H9 (cell line): Measurements from ENCODE around the gene AK5. TPM values are rescaled to one million over a fixed set of nuclear protein-coding genes. Genes with fewer than 3 reads are reported as not detected.
A peak's percentile ranks its signal among the peaks of the same experiment; 100 is the strongest.

Experiments used
- DNase-seq: peaks from one replicate; pipeline ENCODE4 v3.0.0-alpha.2; 2017
- H2AFZ ChIP-seq: one replicate; pipeline ENCODE4 v1.6.1; 2013; ENCODE audit warnings: mild to moderate bottlenecking, low read length, control low read depth, moderate library complexity
- H2AK5ac ChIP-seq: 2 replicates; pipeline ENCODE4 v1.6.1; 2013; ENCODE audit warnings: low read length, control low read depth, mixed read lengths; ENCODE audit not compliant: insufficient read length
- H2BK120ac ChIP-seq: one replicate; pipeline ENCODE4 v1.6.1; 2013; ENCODE audit warnings: low read depth, mild to moderate bottlenecking, low read length, control low read depth, inconsistent platforms; ENCODE audit not compliant: poor library complexity, severe bottlenecking
- H2BK12ac ChIP-seq: 2 replicates; pipeline ENCODE4 v1.6.1; 2013; ENCODE audit warnings: low read length, control low read depth, mixed read lengths, low read depth; ENCODE audit not compliant: insufficient read length
- H2BK15ac ChIP-seq: 2 replicates; pipeline ENCODE4 v1.6.1; 2013; ENCODE audit warnings: low read depth, low read length, control low read depth
- H2BK20ac ChIP-seq: one replicate; pipeline ENCODE4 v1.6.1; 2013; ENCODE audit warnings: low read depth, mild to moderate bottlenecking, low read length, control low read depth, inconsistent platforms; ENCODE audit not compliant: poor library complexity, severe bottlenecking
- H2BK5ac ChIP-seq: 2 replicates; pipeline ENCODE4 v1.6.1; 2013; ENCODE audit warnings: low read length, control low read depth, mixed read lengths; ENCODE audit not compliant: insufficient read length
- H3K14ac ChIP-seq: 2 replicates; pipeline ENCODE4 v1.6.1; 2013; ENCODE audit warnings: low read length, control low read depth; ENCODE audit not compliant: insufficient read depth
- H3K18ac ChIP-seq: 2 replicates; pipeline ENCODE4 v1.6.1; 2013; ENCODE audit warnings: low read depth, mild to moderate bottlenecking, mixed read lengths, low read length, control low read depth; ENCODE audit not compliant: insufficient read length
- H3K23ac ChIP-seq: 2 replicates; pipeline ENCODE4 v1.6.1; 2013; ENCODE audit warnings: low read length, control low read depth, mixed read lengths, low read depth; ENCODE audit not compliant: insufficient read length
- H3K23me2 ChIP-seq: 2 replicates; pipeline ENCODE4 v1.6.1; 2013; ENCODE audit warnings: low read depth, mild to moderate bottlenecking, mixed read lengths, low read length, control low read depth; ENCODE audit not compliant: insufficient read length, poor library complexity, severe bottlenecking
- H3K27ac ChIP-seq: 2 replicates; pipeline ENCODE4 v1.5.1; 2013; ENCODE audit warnings: low read length, control low read depth, mixed read lengths, low read depth; ENCODE audit not compliant: insufficient read length
- H3K27me3 ChIP-seq: 2 replicates; pipeline ENCODE4 v1.6.1; 2013; ENCODE audit warnings: low read length, control low read depth, inconsistent platforms; ENCODE audit not compliant: insufficient read depth
- H3K4ac ChIP-seq: 2 replicates; pipeline ENCODE4 v1.6.1; 2013; ENCODE audit warnings: low read depth, mild to moderate bottlenecking, control low read depth, inconsistent platforms, low read length, moderate library complexity
- H3K4me1 ChIP-seq: 2 replicates; pipeline ENCODE4 v1.6.1; 2013; ENCODE audit warnings: low read length, control low read depth, inconsistent platforms; ENCODE audit not compliant: insufficient read depth
- H3K4me2 ChIP-seq: 2 replicates; pipeline ENCODE4 v1.6.1; 2013; ENCODE audit warnings: low read length, control low read depth, mixed read lengths; ENCODE audit not compliant: insufficient read length, insufficient read depth
- H3K56ac ChIP-seq: 2 replicates; pipeline ENCODE4 v1.6.1; 2013; ENCODE audit warnings: low read depth, mild to moderate bottlenecking, mixed read lengths, low read length, control low read depth; ENCODE audit not compliant: insufficient read length
- H3K79me1 ChIP-seq: 2 replicates; pipeline ENCODE4 v1.6.1; 2013; ENCODE audit warnings: low read depth, mild to moderate bottlenecking, moderate library complexity, low read length, control low read depth, inconsistent platforms; ENCODE audit not compliant: insufficient read depth, poor library complexity, severe bottlenecking
- H3K79me2 ChIP-seq: 2 replicates; pipeline ENCODE4 v1.6.1; 2013; ENCODE audit warnings: low read length, control low read depth, inconsistent platforms; ENCODE audit not compliant: insufficient read depth
- H3K9ac ChIP-seq: 2 replicates; pipeline ENCODE4 v1.6.1; 2013; ENCODE audit warnings: low read length, control low read depth, mixed read lengths; ENCODE audit not compliant: insufficient read length; ENCODE audit errors: extremely low read depth
- H3K9me3 ChIP-seq: one replicate; pipeline ENCODE4 v1.6.1; 2013; ENCODE audit warnings: low read depth, low read length, inconsistent platforms; ENCODE audit not compliant: control insufficient read depth
- H3T11ph ChIP-seq: one replicate; pipeline ENCODE4 v1.6.1; 2013; ENCODE audit warnings: mild to moderate bottlenecking, low read length, control low read depth, inconsistent platforms
- H4K20me1 ChIP-seq: one replicate; pipeline ENCODE4 v1.6.1; 2013; ENCODE audit not compliant: control insufficient read depth, insufficient read length, insufficient read depth
- H4K5ac ChIP-seq: 2 replicates; pipeline ENCODE4 v1.6.1; 2013; ENCODE audit warnings: low read depth, mild to moderate bottlenecking, mixed read lengths, low read length, control low read depth; ENCODE audit not compliant: insufficient read length
- H4K8ac ChIP-seq: replicated peaks from 2 replicates; pipeline ENCODE4 v1.6.1; 2013; ENCODE audit warnings: low read length, control low read depth, mixed read lengths, low read depth; ENCODE audit not compliant: insufficient read length
- H4K91ac ChIP-seq: 2 replicates; pipeline ENCODE4 v1.6.1; 2013; ENCODE audit warnings: low read depth, mild to moderate bottlenecking, moderate library complexity, mixed read lengths, low read length, control low read depth; ENCODE audit not compliant: insufficient read length
- H3K27ac Mint-ChIP-seq, 3 experiments: 2 replicates in 2 of 3; 3 replicates in 1 of 3; pipeline ENCODE4 v1.8.0; 2020 to 2021; ENCODE audit warnings: mixed read lengths in 3 of 3, mild to moderate bottlenecking in 1 of 3, moderate library complexity in 1 of 3
- H3K27me3 Mint-ChIP-seq: 2 replicates; pipeline ENCODE4 v1.8.0; 2021; ENCODE audit warnings: low read depth, mild to moderate bottlenecking, moderate library complexity, mixed read lengths
- H3K36me3 Mint-ChIP-seq, 3 experiments: 2 replicates in 2 of 3; 3 replicates in 1 of 3; pipeline ENCODE4 v1.8.0; 2020 to 2021; ENCODE audit warnings: low read depth in 3 of 3, mixed read lengths in 3 of 3; ENCODE audit not compliant: insufficient read depth in 1 of 3
- H3K4me1 Mint-ChIP-seq, 2 experiments: 2 replicates each; pipeline ENCODE4 v1.8.0; 2020; ENCODE audit warnings: mixed read lengths in 2 of 2
- H3K4me3 Mint-ChIP-seq, 2 experiments: 2 replicates in 1 of 2; 3 replicates in 1 of 2; pipeline ENCODE4 v1.8.0; 2020 to 2021; ENCODE audit warnings: mild to moderate bottlenecking in 2 of 2, mixed read lengths in 2 of 2, moderate library complexity in 1 of 2
- H3K9me3 Mint-ChIP-seq, 2 experiments: 2 replicates in 1 of 2; 3 replicates in 1 of 2; pipeline ENCODE4 v1.8.0; 2020; ENCODE audit warnings: mild to moderate bottlenecking in 2 of 2, mixed read lengths in 2 of 2, moderate library complexity in 1 of 2
- CTCF ChIP-seq: fragments of 200-600 bp; sonication (generic); conservative IDR thresholded peaks from 3 replicates; pipeline ENCODE4 v1.8.0; 2021; ENCODE audit warnings: antibody characterized with exemption, mild to moderate bottlenecking
- WGBS: extraction: QIAGEN DNeasy Blood & Tissue Kit; methylation state at CpG from one replicate; pipeline ENCODE4 v1.1.7; 2013; ENCODE audit warnings: missing lambda C conversion rate, low lambda C conversion rate, mixed read lengths; ENCODE audit not compliant: insufficient read length; ENCODE audit errors: extremely low coverage; 5-methylcytosine and 5-hydroxymethylcytosine counted together
- total RNA-seq: library from RNA; stranded (reverse); gene quantifications from 2 replicates; pipeline ENCODE4 v1.2.1, GENCODE V29; 2021

Gene AK5
- total RNA-seq, 1 experiment from 2014 or later = 2.5 TPM

DNA sequence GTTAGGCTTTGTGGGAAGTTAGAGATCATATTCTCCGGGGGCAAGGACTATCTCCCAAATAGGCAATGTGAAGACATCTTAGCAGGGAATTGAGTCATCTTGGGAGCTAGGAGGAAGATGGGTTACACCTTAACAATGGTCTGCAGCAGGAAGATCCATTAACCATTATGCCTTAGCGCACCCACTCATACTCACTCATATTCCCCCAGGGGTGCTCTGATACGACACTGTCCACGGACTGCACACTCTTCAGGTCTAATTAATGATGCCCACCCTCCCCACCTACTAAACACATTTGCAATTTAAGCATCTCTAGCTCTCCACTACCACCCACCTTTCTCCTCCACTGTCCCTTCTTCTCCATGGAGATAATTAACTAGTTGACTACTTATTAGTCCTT is 857 bp upstream of the AK5 start:
- Histone ChIP-seq H4K91ac (no peak overlapping the region), H4K5ac (no peak overlapping the region), H2BK20ac (no peak overlapping the region), H2AK5ac (no peak overlapping the region), H3K79me1 (no peaks in the 10 kb centered on the region), H2BK15ac (no peak overlapping the region), H2BK12ac (no peak overlapping the region), H2BK120ac (no peak overlapping the region), H2AFZ (no peak overlapping the region), H4K8ac (no peak overlapping the region), H3K27me3 (peaks cover 16% of the 10 kb centered on the region), H3K18ac (no peak overlapping the region), H3K27ac (no peak overlapping the region), H3K4me1 (no peaks in the 10 kb centered on the region), H3K56ac (no peak overlapping the region), H3K23me2 (peaks cover 9% of the 10 kb centered on the region), H3K4ac (no peak overlapping the region), H3K9ac (no peak overlapping the region), H3T11ph (no peak overlapping the region), H4K20me1 (no peaks in the 10 kb centered on the region), H3K79me2 (no peaks in the 10 kb centered on the region), H3K9me3 (no peaks in the 10 kb centered on the region), H2BK5ac (no peak overlapping the region), H3K14ac (no peak overlapping the region), H3K4me2 (peak overlapping the region; percentile 71), H3K23ac (no peak overlapping the region)
- Mint-ChIP-seq H3K4me3 (peak overlapping the region; percentile 59 to 80), H3K27ac (no peak overlapping the region), H3K36me3 (no peaks in the 10 kb centered on the region; a peak in 1 of 7 replicates), H3K9me3 (no peaks in the 10 kb centered on the region), H3K4me1 (peaks cover 16 to 17% of the 10 kb centered on the region in 2 experiments), H3K27me3 (peaks cover 64% of the 10 kb centered on the region)
- no CpG with 5 or more reads among the region's 4 CpGs for WGBS
- DNase-seq = no peak
- no peak for TF ChIP-seq CTCF
